Putamen (tissue), 1 donor: ENCODE measurements around the gene TROAP.
"Not testable (repeated sequence)": the region's sequence is repeated elsewhere in the genome, so short reads cannot be mapped to it uniquely, and the experiment has no call there.

Experiments
- DNase-seq: peaks from one replicate; pipeline ENCODE4 v3.0.0-alpha.2; 2016; ENCODE audit warnings: low spot score

TROAP gene, protein sequence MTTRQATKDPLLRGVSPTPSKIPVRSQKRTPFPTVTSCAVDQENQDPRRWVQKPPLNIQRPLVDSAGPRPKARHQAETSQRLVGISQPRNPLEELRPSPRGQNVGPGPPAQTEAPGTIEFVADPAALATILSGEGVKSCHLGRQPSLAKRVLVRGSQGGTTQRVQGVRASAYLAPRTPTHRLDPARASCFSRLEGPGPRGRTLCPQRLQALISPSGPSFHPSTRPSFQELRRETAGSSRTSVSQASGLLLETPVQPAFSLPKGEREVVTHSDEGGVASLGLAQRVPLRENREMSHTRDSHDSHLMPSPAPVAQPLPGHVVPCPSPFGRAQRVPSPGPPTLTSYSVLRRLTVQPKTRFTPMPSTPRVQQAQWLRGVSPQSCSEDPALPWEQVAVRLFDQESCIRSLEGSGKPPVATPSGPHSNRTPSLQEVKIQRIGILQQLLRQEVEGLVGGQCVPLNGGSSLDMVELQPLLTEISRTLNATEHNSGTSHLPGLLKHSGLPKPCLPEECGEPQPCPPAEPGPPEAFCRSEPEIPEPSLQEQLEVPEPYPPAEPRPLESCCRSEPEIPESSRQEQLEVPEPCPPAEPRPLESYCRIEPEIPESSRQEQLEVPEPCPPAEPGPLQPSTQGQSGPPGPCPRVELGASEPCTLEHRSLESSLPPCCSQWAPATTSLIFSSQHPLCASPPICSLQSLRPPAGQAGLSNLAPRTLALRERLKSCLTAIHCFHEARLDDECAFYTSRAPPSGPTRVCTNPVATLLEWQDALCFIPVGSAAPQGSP

DNA sequence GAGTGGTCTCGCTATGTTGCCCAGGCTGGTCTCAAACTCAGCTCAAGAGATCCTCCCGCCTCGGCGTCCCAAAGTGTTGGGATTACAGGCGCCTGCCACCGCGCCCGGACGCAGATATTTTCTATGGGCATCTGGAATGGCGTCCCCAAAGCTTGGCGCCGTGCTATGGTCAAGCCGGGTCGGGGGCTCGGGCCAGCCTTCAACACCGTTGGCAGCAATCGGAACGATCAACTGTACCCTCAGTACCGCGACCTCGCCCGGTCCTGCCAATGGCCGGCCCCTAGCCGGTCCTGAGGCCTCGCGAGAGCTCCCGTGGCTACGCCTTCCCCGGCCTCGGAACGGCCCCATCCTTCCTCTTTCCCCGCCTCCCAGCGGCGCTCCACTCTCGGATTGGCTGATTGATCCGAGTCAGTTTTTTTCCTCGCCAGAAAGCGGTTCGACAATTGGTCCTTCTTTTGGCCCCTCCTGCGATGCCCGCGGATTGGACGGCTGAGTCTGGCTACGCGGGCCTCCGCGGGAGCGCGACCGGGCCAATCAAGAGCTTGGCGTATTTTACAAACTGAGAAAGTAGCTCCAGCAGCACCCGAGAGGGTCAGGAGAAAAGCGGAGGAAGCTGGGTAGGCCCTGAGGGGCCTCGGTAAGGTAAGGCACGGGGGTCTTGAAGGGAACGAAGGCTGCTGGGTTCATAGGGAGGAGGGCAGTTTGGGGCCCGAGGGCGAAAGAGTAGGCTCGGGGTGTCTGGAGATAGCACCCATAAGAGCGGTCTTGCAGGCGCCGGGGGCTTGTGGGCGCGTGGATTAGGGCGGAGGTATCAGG is at the start of gene TROAP:
Gene TROAP, plus strand, starts transcription at position 548 of the 816 bp plus-strand sequence. CDS start 354 bp downstream, outside the sequence.
- DNase-seq, result peak; percentile 98

DNA sequence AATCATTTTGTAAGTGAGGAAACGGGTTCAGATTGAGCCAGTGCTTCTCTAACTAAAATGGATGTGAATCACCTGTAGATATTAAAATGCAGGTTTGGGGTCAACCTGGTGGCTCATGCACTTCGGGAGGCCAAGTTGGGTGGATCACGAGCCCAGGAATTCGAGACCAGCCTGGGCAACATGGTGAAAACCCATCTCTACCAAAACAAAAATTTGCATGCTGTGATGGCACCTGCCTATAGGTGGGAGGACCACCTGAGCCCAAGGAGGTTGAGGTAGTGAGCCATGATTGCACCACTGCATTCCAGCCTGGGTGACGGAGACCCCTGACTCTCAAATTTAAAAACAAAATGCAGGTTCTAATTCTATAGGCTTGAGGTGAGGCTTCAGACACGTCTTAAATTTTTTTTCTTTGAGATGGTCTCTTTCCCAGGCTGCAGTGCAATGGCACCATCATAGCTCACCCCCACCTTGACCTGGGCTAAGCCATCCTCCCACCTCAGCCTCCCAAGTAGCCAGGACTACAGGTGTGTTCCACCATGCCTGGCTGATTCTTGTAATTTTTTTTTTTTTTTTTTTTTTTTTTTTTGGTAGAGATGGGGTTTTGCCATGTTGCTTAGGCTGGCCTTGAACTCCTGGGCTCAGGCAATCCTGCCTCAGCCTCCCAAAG is 49.2 kb upstream of the TROAP start:
- DNase-seq, result no peak

DNA sequence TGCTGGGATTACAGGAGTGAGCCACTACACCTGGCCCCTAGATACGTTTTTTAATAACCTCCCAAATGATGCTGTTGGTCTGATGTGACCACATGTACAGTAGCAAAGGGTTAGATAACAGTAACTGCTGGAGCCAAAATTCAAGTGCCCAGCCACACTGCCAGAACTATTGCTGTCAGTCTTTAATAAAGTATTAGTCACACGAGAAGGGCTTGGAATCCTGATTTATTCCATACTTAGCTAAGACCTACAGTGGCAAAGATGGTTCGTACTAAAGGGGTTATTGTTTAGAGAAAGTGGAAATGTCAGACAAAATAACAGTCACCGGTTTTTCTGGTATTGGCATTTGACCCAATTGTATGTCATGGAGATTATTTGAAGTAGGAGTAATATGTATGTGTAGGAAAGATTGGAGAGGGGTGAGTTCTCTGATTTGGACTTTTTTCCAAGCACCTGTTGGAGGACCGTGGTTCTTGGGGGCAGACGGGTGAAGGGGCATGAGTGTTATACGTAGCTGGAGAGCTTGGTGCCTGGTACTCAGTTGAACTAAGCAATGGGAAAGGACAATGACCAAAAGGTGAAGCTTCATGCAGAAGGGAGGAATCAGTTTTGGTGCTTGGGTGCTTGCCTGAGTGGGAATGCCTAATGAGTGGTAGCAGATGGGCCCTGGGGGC is 48.5 kb upstream of the TROAP start:
- no peak for DNase-seq

DNA sequence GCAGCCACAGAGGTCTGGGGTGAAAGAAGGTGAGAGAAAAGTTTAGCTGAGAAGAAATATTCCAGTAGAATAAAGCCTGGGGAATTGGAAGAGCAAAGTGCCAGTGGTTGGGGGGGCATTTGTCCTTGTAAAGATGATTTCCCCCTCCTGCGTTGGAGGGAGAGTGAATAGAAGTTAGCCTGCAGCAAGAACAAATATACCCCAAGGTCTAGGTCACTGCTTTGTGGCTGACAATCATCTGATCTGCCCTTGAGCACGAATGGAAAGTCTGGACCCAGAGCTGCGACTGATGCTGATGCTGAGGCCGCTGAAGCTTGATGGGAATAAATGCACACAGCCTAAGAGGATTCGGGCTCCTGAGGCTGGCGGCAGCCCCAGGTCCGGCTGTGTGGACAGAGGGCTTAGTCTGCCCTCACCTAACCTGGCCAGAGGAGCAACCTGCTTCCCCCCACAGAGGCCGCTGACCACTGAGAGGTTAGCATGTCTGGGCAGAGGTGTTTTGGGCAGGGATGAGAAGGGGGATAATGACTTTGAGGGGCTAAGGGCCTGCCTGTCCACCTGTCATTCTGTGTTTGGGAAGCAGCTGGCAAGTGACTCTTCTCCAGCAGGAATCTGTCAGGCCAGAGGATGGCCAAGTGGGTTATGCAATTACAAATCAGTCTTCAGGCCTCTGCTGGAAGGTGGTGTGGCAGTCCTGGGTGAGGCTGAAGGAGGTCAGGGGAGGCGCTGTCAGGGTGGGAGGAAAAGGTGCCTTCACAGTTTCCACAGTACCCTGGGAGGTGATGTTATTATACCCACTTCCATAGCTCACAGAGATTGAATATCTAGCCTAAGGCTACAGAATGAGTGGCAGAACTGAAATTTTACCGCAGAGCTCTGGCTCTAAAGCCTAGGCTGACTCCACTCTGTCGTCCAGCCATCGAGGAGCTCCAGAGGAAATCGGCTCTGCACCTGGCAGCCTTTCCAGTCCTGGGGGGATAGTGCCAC is 46.5 kb upstream of the TROAP start:
- no peak for DNase-seq

DNA sequence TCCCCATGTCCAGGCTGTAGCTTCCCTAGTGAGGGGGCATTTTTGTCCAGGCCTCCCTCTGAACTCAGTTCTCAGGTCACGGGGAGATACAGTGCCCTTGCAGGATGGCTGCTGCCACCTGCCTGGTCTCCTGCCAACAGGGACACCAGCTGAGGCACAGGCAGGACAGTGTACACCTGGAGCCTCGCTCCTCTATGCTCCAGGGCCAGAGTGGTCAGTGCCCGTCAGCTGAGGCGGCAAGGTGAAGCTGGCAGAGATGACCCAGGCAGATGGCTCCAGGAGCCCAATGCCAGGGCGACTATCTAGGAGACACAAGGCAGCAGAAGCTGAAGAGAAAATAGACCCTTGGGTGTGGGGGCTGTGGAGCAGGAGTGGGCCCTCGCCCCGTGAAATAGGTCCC is 45.6 kb upstream of the TROAP start:
- no peak for DNase-seq

DNA sequence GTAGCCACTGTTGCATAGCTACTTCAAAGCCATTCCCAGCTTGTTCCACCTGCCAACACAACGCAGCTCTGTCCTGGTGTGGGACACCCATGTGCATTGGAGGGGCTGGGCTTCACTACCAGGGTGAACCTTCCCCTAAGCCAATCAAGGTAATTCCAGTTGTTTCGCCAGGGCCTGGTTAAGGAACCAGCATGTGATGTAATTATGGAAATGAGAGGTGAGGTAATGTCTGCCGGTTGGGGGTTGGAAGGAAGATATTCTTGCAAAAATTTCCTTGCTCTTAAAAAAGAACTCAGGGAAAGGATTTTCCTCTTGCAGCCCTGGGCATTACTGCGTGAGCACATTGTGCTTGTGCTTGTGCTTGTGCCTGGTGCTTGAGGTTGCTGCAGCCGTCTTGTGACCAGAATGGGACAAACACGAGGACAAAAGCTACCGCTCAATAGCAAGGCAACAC is 43.3 kb upstream of the TROAP start:
- no peak for DNase-seq

DNA sequence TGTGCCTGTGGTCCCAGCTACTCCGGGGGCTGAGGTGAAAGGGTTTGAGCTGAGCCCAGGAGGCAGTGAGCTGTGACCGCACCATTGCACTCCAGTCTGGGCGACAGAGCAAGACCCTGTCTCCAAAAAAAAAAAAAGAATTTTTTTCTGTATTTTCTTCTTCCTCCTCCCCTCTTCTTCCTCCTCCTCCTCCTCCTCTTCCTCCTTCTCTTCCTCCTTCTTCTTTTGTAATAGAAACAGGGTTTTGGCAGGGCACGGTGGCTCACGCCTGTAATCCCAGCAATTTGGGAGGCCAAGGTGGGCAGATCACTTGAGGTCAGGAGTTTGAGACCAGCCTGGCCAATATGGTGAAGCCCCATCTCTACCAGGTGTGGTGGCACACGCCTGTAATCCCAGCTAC is 42.5 kb upstream of the TROAP start:
- not testable (repeated sequence) for DNase-seq

DNA sequence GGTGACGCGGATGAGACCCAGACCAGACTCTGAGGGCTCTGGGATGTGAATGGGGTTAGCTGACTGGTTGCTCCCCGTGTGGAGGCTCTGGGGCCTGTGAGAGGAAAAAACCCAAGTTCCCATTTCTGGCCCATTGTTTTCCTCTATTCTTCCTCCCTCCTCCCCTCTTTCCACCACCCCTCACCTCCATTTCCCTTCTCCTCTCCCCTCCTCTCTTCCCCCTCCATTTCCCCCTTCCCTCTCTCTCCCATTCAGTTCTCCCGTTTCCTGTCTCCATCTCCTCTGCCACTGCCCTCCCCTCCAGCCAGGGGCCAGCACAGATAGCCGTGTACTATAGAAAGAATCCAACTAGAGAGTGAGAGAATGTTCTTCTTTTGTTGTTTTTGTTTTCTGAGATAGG is 40.8 kb upstream of the TROAP start:
- no peak for DNase-seq

DNA sequence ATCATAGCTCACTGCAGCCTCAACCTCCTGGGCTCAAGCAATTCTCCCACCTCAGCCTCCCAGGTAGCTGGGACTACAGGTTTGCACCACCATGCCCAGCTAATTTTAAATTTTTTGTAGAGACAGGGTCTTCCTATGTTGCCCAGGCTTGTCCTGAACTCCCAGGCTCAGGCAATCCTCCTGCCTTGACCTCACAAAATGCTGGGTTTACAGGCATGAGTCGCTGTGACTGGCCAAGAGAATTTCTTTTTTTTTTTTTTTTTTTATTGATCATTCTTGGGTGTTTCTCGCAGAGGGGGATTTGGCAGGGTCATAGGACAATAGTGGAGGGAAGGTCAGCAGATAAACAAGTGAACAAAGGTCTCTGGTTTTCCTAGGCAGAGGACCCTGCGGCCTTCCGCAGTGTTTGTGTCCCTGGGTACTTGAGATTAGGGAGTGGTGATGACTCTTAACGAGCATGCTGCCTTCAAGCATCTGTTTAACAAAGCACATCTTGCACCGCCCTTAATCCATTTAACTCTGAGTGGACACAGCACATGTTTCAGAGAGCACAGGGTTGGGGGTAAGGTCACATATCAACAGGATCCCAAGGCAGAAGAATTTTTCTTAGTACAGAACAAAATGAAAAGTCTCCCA is 40.2 kb upstream of the TROAP start:
- not testable (repeated sequence) for DNase-seq

DNA sequence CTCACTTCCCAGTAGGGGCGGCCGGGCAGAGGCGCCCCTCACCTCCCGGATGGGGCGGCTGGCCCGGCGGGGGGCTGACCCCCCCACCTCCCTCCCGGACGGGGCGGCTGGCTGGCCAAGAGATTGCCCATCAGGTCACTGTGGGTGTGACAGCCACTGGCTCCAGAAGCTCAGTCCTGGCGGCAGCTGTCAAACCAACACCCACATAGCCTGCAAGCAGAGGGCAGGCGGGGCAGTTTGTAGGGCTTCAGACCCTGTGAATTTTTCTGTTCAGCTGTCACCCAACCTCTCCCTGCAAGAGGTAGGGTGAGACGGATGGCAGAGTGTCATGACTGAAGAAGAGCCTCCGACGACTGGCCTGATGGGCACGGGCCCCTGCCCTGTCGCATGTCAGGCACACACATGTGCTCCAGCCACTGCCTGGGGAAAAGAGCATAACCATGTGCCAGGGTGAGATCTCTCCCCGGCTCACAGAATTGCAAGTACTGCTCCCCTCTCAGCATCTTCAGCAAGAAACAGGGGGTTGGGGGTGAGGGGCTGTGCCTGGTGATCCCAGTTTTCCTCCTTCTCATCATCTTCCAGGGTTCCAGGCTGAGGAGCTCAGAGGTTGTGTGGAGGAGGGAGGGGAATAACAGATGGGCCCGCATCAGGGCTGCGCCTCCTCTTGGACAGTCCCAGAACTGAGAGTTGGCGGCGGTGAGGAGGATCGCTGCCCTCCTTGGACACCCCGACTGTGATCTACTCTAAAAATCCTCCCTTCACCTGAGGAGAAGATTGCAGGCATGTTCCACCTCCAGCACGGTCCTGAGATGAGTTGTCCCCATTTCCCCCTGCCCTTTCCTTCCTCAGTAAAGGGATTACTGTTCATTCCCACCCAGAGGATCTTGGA is 39.3 kb upstream of the TROAP start:
- no peak for DNase-seq

DNA sequence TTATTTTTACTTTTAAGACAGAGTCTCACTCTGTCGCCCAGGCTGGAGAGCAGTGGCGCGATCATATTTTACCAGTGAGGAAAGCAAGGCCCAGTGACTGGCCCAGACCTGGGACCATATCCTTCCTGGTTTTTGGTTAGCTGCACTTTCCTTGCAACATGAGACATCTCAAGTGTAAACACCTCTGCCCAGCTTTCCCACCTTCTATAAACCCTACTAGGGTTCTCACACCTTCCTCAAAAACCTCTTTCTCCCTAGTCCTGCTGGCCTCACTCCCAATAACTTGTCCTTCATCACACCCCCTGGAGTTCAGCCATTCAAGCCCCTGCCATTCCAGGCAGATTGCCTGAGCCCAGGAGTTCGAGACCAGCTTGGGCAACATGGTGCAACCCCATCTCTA is 38.4 kb upstream of the TROAP start:
- DNase-seq, result no peak

DNA sequence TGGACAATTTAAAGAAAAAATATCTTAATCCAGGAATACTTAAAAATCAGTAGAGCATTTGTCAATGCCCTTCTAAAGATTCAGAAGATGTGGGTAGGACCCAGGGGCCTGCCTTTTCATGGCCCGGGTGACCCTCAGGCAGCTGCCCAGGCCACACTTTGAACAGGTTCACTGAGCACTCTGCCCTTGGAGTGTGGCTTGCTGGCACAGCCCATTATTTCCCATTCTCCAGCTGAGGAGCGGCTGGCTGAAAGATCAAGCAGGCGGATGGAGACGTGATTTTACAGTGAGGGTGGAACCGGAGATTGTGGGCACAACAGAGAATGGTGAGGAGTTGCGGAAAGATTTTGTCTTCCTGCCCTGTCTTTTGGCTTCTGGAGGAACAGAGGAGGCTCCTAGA is 35.2 kb upstream of the TROAP start:
- DNase-seq, result no peak

DNA sequence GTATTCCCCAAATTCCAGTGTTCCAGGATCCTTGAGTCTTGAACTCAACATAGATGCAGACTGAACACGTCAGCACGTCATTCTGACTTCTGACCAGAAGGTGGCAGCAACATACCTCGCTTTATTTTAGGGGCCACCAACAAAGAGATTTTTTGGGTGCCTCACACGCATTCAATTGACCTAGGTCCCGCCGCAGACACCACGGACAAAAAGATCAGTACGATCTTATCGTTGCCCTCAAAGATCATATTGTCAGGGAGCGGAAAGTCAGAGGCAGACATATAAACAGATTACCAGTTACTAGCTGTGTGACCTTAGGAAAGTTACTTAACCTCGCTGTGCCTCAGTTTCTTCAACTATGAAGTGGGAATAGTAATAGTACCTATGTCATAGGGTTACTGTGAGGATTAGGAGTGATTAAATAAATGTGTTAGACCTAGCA is 34.6 kb upstream of the TROAP start:
- DNase-seq, result no peak

DNA sequence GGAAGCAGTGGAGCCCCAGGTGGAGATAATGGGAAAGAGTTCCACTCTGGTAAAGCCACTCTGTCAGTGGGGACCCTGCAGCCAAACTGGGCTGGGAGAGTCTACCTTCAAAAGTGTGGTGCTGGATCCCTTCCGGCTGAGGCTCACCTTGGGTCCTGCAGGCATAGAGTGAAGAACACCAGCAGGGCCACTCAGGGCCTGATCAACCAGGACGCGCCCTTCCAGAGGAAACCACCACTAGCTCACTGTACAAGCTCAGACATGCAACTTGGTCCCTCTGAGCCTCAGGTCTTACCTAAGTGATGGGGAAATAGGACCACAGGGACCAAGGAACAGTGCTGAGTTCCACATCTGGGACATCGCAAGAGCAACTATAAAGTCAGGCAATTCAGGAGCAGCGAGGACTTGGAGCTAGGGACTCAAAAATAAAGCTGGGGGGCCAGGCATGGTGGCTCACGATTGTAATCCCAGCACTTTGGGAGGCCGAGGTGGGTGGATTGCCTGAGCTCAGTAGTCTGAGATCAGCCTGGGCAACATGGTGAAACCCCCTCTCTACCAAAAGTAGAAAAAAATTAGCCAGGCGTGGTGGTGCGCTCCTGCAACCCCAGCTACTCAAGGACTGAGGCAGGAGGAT is 34.0 kb upstream of the TROAP start:
- DNase-seq, result no peak

DNA sequence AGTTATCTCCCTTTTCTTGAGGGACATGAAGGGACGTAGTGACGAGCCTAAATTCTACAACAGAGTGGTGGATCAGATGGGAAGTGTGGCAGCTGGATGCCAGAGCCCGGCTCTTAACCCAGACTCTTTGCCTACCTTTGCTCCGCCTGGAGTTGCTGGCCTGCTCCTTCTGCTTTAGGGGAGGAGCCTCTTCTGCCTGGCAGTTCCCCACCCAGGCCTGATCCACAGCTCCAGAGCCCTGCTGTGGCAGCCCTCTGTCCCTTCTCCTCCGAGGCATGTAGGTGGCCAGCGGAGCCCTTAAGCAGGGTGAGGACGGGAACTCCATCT is 30.4 kb upstream of the TROAP start:
- no peak for DNase-seq

DNA sequence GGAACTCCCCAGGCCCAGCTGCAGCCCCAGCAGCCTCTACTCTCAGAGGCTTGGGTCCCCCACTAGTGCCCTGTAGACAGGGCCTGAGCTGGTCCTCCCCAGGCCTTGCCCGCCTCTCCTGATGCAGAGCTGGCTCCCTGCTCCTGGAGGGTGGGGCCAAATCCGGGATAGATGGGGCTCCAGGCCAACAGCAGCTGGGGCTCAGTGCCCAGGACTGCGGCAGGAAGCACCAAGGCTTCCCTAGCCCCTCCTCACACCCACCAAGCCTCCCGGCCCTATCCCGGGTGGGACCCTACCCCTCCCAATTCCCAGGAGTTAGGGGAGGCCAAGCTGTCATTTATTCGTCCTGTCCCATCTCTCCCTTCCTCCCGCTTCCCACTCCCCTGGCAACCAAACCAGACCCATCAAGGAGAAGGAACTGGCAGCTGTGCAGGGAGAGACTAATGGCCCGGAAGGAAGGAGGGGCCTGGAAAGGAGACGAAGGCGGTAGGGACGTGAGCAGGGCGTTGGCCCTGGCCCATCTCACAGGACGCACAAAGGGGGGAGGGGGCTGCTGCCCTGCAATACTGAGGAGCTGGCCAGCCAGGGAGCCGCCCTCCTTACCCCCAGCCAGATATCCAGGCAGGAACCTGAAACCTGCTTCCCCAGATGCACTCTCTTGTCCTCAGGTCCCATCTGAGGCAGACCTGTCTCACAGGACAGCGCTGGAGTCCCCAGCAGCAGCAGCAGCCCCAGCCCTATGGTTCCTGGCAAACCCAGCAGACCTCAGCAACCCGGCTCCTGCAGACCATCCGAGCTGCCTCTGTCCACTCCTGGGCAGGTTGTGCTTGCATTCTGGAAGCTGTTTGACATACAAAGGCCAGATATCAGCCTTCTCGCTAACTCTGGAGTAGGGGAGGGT is 29.7 kb upstream of the TROAP start:
- no peak for DNase-seq
